ENCODE measurements around the gene PHKA2.

DNA sequence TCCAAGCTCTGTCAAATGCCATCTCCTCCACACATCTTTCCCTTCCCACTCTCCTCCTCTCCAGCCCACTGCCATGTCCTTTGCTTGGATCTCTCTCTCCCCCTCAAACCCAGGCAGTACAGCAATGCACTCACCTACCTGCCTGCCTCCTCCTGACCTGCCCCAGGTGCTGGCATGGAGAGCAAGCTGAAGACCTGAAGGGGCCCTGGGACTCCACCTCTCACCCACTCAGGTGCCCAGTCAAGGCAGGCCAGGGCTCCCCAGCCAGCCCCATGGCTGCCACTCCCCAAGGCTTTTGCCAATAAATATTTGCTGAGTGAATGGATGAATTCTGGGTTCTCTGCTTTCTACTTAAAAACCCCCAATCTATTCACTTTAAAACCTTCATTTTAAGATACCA is 12.6 kb upstream of the PHKA2 start:
- TF ChIP-seq, protein P1, sequence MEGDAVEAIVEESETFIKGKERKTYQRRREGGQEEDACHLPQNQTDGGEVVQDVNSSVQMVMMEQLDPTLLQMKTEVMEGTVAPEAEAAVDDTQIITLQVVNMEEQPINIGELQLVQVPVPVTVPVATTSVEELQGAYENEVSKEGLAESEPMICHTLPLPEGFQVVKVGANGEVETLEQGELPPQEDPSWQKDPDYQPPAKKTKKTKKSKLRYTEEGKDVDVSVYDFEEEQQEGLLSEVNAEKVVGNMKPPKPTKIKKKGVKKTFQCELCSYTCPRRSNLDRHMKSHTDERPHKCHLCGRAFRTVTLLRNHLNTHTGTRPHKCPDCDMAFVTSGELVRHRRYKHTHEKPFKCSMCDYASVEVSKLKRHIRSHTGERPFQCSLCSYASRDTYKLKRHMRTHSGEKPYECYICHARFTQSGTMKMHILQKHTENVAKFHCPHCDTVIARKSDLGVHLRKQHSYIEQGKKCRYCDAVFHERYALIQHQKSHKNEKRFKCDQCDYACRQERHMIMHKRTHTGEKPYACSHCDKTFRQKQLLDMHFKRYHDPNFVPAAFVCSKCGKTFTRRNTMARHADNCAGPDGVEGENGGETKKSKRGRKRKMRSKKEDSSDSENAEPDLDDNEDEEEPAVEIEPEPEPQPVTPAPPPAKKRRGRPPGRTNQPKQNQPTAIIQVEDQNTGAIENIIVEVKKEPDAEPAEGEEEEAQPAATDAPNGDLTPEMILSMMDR (IDR thresholded peaks at IDR 0.05): no peak
- TF ChIP-seq EP300 (IDR thresholded peaks at IDR 0.05) (no peak), POLR2A (IDR thresholded peaks at IDR 0.05) (no peak), POLR2AphosphoS5 (IDR thresholded peaks at IDR 0.05) (no peak)

All from sigmoid colon (tissue), 4 donors.